HG03045 (cell line): ENCODE measurements around the gene FRRS1.
A peak's percentile ranks its signal among the peaks of the same experiment; 100 is the strongest.
"Not testable (repeated sequence)": the region's sequence is repeated elsewhere in the genome, so short reads cannot be mapped to it uniquely, and the experiment has no call there.

Experiments
- ATAC-seq: cut with Tn5 transposase; IDR thresholded peaks from one replicate; pipeline ENCODE4 v1.9.1; 2021; ENCODE audit warnings: mild to moderate bottlenecking, moderate library complexity; ENCODE audit not compliant: unreplicated experiment

Gene FRRS1

DNA sequence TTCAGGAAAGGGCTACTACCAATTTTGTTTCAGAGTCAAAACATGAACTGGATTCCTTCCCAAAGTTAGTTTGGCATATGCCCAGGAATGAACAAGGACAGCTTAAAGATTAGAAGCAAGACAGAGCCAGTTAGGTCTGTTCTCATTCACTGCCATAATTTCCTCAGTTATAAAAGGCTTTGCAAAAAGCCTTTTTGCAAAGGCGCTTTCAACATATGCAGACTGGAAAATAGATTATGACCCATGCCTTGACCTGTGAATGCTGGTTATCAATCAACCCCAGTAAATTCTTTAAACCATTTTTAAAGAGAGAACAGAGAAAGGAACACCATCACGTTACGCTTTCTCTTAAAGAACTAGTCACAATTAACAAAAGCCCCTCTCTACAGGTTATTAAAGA, 1.7 kb upstream of the FRRS1 start:
- no peak for ATAC-seq

DNA sequence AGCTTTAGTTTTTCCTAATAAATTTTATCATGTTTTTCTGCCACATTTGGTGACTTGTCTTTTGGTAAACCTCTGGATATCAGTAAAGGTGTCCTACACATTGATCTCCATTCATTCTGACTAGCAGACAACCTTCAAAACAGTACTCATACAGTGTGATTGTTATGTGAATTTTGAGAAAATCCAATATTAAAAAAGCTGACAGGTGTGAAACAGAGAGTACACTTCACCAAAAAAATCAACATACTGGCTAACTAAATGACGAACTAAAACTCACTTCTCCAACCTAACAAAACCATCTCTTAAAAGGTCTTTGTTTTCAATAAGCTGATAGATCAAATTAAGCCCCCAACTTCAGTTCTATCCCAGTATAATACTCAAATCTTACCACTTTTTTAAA, 1.5 kb downstream of the FRRS1 start:
- no peak for ATAC-seq

DNA sequence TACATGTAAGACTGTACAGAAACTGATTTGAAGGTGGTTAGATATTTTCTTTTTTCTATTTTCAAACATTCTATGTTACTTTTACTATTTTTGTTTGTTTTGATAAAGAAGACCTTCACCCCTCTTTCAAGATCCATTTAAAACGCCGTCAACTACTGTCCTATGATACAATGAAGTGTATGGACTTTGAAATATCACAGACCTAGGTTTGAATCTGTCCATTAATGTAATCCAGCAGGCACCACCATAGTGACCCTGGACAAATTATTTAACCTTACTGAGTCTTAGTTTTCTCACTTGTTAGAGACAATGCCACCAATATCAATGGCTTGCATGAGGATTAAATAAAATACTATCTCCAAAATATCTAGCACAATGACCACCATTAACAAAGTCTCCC, 2.0 kb downstream of the FRRS1 start:
- ATAC-seq: no peak

DNA sequence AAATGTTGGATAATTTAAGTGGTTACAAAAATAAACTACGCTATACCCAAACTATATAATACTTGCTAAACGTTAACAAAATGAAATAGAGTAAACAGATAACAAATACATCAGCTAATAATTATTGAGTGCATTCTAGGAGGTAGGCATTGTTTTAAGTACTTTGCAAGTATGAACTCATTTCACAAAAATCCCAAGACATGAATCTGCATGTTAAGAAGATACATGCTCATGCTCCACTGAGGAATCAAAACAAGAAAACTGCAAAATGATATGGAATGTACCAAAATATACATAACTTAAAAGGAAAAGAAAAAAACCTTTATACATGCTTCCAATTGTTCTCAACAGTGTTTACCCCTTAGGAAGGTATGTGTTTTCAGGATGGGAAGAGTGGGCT, 2.5 kb downstream of the FRRS1 start:
- ATAC-seq: no peak

DNA sequence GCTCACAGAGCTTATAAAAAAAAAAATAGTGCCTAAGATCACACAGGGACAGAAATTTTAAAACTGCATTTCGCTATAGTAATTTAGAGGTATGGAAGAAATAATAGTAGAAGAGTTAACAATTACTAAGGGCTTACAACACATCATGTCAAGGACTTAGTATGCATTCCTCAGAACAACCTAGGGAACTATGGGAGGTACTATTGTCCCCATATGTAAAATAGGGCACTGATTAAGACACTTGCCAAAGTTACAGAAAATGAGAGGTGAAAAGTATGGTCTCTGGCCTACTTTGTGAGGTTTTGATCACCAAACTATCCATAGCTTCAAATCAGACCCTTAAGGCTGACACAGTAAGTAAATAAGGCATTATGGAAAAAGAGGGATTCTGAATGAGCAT, 4.7 kb downstream of the FRRS1 start:
- ATAC-seq: no peak

DNA sequence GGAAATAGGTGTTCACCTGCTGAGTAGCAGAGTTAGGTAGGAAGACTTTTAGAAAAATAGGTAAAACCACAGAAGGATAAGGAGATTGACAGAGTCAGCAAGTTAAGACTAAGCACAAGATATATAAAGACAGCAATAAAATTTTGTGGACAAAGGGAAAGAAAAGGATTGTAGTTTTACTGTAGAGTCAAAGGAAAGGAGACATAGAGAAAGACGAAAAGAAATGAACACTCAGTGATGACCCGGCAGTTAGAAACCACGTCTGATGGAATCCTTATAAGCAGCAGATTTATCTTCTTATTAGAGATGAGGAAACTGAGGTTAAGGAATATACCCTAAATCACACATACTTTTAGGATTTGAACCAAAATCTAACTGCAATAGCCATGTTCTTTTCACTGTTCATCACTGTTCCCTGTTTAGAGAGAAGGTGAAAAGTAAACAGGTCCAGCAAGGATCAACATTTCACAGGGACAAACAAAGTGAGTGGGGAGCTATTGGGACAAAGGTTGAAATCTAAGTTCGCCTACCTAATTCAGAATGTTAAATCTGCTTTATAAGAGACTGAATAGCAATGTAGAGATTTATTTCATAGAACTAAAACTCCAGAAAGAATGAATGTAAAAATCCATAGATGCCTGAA, 6.8 kb downstream of the FRRS1 start:
- ATAC-seq: no peak

DNA sequence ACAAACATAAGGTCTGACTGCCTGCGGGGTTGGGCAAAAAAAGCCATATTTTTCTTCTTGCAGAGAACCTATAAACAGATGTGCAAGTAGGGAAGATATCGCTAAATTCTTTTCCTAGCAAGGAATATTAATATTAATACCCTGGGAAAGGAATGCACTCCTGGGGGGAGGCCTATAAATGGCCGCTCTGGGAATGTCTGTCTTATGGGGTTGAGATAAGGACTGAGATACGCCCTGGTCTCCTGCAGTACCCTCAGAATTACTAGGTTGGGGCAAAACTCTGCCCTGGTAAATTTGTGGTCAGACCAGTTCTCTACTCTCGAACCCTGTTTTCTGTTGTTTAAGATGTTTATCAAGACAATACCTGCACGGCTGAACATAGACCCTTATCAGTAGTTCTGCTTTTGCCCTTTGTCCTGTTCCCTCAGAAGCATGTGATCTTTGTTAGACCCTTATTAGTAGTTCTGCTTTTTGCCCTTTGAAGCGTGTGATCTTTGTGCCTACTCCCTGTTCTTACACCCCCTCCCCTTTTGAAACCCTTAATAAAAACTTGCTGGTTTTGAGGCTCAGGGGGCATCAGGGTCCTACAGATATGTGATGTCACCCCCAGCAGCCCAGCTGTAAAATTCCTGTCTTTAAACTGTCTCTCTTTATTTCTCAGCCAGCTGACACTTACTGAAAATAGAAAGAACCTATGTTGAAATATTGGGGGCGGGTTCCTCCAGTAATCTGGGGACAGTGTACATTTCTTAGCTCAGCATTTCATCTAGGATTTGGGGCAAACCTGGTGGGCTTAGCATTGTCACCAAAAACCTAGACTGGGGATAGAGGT, 7.5 kb downstream of the FRRS1 start:
- ATAC-seq: not testable (repeated sequence)

DNA sequence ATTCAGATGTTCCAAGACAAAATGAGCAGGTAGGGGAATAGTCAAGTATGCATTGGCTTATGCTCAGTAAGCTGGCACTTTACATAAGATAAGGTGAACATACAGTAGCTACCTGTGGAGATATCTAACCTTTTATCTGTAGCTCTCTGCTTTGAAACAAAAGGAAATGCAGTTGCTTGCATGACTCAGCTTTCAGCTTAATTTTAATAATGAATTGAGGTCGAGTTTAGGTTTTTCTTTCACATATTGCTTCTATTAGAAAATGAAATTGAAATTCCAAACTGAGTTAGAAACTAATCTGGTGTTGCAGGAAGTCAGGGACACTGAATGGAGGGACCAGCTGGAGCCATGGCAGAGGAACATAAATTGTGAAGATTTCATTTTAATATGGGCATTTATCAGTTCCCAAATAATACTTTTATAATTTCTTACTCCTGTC, 8.3 kb downstream of the FRRS1 start:
- peak; percentile 64 for ATAC-seq

DNA sequence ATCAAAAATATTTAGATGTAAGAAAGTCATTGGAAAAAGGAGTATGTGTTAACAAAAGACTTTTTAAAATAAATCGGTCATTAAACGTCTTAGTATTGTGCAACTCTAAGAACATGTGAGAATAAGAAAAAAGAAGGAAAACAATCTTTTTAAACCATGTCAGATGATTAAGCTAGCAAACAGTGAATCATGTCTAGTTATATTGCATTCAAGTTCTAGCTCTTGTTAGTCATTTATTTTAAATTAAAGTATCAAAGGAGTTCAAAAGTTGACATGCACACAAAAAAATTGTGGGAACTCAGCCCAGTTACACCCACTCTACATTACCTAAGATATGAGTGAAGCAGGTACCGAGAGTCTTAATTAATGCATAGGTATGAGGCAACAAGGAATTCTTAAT, 9.8 kb downstream of the FRRS1 start:
- ATAC-seq: no peak

DNA sequence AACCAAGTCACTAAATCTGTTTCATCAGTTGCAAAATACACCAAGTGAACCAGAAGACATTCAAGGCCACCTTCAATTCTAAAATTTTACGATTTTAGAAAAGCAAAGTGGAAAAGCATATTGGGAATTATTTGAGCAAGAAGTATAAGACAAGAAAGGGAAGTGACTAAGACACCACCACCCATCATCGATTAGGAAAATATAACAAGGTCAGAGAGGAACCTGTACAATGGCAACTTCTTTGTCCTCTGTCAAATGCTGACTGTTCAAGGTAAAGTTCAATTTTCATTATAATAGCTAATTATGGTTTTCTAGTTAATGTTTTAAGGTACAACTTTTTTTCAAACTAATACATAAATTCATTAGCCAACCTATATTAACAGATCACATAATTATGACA, 10.8 kb downstream of the FRRS1 start:
- ATAC-seq: no peak

DNA sequence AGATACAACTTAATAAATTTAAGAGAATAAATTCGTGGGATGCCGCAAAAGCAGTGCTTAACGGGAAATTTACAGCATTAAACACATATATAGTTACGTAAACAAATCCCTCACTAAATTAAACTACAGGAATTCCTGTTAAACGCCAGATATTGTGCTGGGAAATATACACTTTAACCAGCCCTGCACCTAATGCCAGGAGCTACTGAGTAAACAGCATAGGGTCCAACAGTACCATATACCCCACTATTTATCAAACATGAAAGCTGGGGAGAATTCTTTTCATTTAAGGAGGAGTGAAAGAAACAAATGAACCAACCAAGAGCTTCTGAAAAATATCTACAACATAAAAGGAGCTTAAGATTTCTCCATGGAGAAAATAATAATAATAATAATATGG, 11.7 kb downstream of the FRRS1 start:
- ATAC-seq: no peak

DNA sequence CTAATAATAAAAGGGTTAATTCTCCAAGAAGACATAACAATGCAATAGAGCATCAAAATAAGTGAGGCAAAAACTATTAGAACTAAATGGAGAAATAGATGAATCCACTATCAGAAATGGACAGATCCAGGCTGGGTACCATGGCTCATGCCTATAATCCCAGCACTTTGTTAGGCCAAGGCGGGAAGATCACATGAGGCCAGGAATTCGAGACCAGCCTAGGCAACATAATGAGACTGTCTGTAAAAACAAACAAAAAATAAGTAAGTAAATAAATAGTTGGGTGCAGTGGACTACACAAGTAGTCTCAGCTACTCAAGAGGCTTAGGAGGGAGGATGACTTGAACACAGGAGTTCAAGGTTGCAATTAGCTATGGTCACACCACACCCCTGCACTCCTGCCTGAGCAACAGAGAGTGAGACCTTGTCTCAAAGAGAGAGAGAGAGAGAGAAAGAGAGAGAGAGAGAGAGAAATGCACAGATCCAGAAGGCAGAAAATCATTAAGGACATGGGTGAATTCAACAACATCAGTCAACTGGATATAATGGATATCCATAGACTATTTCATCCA, 12.3 kb downstream of the FRRS1 start:
- ATAC-seq: no peak

DNA sequence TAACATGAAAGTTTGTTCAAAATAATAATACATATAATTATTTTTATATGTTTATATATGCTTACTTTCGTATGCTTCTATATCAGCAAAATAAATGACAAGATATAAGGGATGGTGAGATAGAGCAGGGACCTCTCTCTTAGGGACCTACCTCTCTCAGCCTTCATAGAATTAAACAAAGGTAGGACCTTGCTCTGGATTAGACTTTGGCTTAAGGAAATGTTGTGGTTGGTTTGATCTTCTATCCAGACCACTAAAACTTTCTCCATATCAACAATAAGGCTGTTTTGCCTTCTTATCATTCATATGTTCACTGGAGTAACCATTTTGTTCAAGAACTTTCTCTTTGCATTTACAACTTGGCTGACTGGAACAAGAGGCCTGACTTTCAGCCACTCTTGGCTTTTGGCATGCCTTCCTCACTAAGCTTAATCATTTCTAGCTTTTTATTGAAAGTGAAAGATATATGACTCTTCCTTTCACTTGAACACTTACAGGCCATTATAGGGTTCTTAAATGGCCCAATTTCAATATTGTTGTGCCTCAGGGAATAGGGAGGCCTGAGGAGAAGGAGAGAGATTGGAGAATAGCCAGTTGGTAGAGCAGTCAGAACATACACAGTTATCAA, 14.4 kb downstream of the FRRS1 start:
- peak; percentile 75 for ATAC-seq

DNA sequence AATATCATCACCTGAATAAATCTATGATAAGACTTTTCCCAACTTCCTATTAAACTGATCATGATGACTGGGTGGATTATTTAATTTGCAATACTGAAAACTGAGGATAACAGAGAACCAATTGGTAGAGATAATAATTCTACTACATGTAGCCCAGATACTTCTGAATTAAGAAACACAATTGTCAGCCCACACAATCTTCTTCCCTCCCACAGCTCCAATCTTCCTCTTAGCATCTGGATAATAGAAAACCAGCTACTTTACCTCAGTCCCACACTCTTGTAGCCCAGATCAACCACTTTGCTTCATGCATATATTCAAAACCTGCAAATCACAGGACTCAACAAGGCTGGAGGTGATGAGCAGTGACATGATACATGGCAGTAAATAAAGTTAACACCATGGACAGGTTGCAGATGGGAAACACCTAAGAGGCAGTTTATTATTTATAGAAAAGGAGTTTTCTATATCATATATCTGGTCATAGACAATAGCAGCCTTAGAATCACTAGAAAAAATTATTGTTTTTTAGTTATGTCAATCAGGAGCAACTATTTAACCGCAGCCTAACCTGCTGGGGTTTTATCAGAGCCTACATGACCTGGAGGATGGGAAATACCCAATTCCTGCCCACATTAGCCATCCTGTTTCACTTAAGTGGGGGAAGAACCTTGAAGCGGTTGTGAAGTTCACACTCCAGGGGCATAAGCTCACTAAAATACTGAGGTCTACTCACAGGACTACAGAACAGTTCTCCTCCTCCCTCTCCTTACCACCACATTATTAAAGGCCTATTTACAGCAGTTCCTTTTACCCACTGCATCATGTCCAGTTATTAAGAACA, 16.7 kb downstream of the FRRS1 start:
- peak; percentile 83 for ATAC-seq

DNA sequence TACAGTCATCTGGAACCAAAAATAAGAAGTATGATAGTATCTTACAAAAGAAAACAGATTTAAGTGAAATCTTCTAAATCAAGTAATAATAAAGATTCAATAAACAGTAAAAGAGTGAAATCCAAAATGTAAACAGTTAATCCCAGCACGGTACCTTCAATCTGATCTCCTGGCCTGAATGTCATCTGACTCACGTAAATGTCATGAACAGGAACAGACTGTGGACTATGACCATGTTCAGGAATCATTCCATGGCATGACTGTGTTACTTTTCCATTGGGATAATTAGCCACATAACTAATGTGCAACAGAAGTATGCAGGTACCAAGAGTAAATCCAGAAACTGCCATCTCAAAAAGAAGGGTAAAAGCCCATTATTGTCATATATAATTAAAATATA, 18.0 kb downstream of the FRRS1 start:
- ATAC-seq: no peak

DNA sequence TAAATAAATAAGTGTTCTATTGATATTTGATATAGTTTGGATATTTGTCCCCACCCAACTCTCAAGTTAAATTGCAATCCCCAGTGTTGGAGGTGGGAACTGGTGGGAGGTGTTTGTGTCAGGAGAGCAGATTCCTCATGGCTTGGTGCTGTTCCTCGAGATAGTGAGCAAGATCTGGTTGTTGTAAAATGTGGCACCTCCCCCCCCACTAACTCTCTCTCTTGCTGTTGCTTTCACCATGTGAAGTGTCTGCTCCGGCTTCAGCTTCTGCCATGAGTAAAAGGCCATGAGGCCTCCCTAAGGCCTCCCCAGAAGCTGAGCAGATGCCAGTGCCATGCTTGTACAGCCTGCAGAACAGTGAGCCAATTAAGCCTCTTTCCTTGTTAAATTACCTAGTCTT, 20.8 kb downstream of the FRRS1 start:
- no peak for ATAC-seq

DNA sequence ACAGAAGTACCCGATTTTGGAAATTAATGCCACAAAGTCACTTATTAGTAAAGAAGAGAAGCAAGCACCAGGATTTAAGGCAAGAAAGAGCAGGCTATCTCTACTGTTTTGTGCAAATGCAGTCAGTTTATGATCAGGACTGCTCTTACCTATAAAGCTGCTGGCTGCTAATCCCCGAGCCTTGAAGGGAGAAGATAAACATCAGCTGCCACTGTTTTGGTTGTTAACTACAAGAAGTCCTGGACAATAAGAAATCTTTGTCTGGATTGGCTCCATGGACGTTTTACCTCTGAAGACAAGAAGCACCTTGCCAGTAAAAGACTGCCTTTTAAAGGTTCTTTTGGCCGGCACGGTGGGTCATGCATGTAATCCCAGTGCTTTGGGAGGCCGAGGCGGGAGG, 21.4 kb downstream of the FRRS1 start:
- no peak for ATAC-seq

DNA sequence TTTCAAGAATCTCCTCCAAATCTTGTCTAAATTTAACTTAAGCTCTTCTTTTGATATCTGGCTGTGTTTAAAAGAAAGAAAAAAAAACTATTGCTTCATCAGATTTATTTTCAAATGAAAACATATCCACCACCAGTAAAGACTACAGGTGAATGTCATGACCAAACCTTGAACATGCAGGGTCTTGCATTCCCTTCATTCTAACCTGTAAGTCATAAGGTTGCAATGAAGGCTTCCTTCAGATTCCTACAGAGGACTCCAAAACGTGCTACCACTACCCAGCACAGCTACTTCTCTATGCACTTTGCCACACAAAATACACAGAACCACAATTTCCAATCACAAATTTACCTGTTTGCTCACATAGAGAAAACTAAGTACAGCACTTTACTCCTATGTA, 26.3 kb downstream of the FRRS1 start:
- ATAC-seq: no peak

DNA sequence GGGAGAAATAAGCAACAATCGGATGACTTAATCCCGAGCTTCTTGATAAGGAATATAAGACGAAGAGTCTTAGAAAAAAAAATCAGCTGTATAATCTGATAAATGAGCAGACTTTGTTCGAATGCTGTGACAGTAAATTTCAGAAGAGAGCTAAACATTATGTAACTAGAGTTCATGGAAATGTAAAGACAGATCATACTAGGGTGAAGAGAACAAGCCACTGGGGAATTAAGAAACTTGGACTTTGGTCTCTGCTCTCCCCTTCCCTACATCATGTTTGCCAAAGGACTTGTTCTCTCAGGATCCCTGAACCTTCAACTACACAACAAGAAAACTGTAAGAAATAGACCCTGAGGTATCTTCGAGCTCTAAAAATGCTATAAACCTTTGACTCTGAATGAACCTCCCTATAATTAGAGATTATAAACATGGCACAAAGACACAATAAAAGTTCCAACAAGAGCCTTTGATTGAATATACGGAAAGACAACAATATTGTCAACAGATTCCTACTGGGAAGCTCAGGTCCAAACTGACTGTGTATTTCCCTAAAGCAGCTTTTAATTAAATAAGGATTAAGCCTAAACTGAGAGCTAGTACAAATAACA, 27.5 kb downstream of the FRRS1 start:
- no peak for ATAC-seq

DNA sequence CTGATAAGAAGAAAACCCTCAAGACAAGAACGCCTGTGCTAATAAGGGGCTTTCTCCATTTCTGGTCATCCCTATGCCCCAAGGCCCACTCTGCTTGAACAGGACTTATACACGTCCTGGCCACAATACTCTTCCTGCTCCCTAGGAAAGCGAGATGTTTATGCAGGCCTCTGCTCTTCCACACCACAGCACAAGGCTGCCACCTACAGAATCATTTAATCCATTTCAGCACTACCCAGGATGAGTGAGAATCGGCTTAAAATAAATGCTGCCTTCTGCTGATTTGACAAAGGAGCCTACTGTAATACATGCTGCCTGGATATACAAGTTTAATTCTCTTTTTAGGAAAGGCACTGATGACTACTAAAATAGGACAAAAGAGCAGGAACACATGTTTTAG, 29.4 kb downstream of the FRRS1 start:
- no peak for ATAC-seq
